ENCODE data around the gene CSTB. TPM values are rescaled to one million over a fixed set of nuclear protein-coding genes. Genes with fewer than 3 reads are reported as not detected.
"Not testable (repeated sequence)": the region's sequence is repeated elsewhere in the genome, so short reads cannot be mapped to it uniquely, and the experiment has no call there.

CSTB gene, protein sequence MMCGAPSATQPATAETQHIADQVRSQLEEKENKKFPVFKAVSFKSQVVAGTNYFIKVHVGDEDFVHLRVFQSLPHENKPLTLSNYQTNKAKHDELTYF
- 10 to 100 TPM; 40.5 to 64.9 (median 46.9) TPM for polyA plus RNA-seq (ENCODE audit: insufficient read length in 4 of 4)

DNA sequence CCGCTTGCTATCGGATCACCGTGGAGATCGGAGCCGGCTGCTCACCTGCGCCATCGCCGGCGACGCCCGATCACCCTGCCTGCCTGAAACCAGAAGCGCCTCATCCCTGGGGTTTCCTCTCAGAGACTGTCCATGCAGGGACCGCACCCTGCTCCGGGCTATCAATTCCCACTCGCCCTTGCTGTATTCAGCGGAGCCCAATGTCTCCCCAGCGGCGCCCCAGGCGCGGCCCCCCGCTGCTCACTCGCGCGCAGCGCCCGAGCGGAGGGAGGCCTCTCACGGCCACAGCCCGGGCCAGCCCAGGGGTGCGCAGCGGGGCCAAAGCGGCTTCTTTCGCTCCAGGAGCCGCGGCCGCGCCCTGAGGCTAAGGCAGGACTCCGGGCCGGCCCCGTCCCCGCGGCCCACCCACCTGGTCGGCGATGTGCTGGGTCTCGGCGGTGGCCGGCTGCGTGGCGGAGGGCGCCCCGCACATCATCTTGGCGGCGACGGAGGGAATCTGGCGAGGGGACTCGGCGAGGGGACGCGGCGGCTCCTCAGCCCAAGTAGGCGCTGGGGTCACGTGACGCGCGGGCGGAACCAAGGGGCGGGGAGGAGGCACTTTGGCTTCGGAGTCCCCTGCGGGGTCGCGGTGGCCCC lies at the start of gene CSTB:
TSS of gene CSTB (minus strand) at position 514 of the 636 bp plus-strand sequence. CDS start at position 475, 39 bp downstream.
- peak in 1 of 4 donors; percentile 53 for DNase-seq (ENCODE audit: low read depth in 4 of 4, low spot score in 2 of 4)

DNA sequence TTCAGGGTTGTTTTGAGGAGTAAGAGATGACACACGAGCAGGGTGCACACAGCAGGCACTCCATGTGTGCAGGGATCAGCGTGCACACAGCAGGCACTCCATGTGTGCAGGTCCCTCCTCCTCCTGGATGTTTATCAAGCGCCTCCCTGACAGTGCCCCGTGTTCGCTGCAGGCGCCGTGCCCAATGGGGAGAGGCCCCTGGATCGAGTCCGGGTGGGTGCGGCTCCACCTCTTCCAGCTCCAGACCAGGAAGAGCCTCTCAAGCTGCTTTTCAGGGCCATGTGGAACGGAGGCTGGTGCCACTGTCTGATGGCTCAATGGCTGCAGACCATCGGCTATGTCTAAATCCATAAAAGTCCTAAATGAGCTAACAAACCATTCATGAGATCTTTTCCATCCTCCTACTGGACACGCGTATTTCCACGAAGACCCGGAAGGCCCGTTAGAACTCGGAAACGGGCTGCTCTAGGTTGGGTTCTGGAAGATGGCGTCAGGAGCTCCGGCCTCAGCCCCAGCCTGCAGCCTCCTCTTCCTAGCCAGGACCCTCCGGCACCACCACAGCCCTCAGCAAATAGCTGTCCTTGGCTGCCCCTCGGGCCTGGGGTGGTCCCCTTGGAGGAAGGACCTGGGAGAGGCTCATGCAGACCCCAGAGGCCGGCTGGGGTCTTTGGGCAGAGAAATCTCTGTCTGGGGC lies 49.3 kb upstream of the CSTB start:
- no peak for DNase-seq (ENCODE audit: low read depth in 4 of 4, low spot score in 2 of 4)

DNA sequence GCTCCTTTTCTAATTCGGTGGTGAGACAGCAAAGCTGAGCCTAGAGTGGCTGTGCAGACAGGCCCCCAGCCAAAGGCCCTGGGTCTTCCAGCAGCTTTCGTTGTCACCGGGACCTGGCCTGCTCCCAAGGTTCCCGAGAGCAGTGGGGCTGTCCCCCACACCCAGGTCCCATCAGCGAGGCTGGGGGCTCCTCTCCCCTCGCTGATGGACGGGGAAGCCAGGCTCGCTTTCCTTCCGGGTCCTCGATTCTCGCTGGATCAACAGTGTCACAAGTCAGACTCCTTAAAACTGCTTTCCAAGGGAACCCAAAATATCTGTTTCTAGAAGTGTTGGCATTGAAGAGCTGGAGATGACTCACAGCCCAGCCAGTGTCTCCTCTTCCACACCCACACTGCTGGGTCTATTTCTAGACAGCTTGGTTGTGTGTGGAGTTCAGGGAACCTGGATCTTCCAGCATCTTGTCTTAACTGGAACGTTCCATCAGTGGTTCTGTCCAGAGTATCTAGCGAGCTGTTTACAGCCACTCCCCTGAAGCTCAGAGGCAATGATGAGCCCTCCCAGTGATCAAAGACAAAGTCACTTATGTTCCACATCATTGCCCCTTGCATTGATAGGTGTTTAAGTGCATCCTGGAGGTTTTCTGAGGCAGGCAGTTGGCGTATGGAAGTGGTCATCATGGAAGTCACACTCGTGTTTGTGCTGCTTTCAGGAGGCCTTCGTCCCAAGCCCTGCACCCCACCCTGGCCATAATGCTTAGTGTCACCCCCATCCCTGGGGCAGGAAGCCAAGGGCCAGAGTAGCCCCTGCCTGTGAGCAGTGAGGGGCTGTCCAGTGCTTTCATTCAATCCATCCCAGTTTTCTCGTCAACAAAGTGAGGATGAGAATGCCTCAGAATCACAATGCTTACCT lies 48.5 kb upstream of the CSTB start:
- no peak for DNase-seq (ENCODE audit: low read depth in 4 of 4, low spot score in 2 of 4)

DNA sequence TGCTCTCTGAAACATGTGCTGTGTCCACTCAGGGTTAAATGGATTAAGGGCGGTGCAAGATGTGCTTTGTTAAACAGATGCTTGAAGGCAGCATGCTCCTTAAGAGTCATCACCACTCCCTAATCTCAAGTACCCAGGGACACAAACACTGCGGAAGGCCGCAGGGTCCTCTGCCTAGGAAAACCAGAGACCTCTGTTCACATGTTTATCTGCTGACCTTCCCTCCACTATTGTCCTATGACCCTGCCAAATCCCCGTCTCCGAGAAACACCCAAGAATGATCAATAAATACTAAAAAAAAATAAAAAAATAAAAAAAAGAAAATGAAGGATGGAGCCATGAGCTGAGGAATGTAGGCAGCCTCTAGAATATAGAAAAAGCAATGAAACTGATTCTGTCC lies 46.6 kb upstream of the CSTB start:
- DNase-seq (ENCODE audit: low read depth in 4 of 4, low spot score in 2 of 4), result not testable (repeated sequence)

DNA sequence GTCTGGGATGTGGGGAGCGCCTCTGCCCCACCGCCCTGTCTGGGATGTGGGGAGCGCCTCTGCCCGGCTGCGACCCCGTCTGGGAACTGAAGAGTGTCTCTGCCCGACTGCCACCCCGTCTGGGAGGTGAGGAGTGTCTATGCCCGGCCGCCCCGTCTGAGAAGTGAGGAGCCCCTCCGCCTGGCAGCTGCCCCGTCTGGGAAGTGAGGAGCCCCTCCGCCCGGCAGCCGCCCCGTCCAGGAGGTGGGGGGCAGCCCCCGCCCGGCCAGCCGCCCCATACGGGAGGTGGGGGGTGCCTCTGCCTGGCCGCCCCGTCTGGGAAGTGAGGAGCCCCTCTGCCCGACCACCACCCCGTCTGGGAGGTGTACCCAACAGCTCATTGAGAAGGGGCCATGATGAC lies 46.1 kb upstream of the CSTB start:
- DNase-seq (ENCODE audit: low read depth in 4 of 4, low spot score in 2 of 4), result not testable (repeated sequence)

DNA sequence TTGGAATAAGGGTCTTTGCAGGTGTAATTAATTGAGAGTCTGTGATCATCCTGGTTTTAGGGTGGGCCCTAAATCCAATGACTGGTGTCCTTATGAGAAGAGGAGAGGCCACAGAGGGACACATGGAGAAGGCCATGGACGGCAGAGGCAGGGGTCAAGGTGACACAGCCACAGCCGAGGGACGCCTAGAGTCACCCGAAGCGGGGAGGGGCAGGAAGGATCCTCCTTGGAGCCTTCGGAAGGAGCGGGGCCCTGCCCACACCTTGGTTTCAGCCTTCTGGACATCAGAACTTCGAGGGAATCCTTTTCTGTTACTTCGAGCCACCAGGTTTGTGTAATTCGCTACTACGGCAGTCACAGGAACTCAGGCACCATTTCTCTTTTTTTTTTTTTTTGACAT lies 44.4 kb upstream of the CSTB start:
- no peak for DNase-seq (ENCODE audit: low read depth in 4 of 4, low spot score in 2 of 4)

DNA sequence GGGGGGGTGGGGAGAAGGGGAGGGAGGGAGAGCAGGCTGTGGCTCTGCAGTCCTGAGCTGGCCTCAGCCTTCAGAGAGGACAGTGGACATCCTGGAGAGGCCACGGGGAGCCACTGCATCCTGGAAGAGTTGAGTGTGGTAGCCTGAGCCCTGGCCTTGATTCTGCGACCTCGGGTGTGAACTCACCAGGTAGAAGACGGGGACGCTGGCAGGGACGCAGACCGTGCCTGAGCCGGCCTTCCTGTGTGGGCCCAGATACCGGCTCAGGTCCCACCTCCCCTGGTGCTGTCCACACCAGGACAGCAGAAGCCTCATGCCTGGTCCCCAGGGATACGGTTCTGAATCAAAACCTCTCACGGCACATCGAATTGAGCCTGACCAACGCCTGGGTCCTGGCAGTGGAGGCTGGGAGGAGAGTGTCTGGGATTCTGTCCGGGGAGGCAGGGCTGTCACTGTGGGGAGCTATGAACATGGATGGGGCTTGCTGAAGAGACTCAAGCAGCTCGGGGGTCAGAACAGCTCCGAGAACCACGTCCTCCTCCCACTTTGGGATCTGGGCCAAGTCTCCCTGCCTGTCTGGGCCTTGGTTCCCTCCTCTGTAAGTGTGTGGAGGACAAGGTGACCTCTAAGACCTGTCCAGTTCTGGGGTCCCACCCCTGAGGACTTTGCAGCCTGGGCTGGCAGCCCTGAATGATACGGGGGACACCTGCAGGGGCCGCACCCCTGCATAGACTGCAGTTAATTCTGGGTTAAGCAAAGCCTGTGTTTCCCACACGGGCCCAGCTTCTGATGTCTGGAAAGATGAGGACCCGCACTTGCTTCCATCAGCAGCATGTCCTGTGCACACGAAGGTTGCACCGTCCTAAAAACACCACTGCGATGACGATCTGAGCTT lies 43.6 kb upstream of the CSTB start:
- DNase-seq (ENCODE audit: low read depth in 4 of 4, low spot score in 2 of 4), result no peak

DNA sequence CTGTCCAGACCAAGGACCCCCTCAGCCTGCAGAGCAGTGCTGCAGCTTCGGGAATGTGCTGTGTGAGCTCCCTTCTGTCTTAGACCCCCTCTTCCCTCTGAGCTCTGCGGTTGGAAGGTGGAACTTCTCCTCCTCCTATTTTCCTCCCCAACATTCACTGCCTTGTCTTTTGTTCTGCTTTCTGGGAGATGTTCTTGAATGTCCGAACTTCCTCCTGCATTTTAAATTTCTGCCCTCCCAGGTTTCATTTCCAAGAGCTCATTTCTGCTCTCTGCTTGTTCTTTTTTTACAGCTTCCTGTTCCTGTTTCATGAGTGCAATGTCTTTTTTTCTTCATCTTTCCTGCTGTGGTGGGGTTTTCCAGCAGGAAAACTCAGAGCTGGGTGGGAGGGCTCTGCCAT lies 42.6 kb upstream of the CSTB start:
- no peak for DNase-seq (ENCODE audit: low read depth in 4 of 4, low spot score in 2 of 4)

DNA sequence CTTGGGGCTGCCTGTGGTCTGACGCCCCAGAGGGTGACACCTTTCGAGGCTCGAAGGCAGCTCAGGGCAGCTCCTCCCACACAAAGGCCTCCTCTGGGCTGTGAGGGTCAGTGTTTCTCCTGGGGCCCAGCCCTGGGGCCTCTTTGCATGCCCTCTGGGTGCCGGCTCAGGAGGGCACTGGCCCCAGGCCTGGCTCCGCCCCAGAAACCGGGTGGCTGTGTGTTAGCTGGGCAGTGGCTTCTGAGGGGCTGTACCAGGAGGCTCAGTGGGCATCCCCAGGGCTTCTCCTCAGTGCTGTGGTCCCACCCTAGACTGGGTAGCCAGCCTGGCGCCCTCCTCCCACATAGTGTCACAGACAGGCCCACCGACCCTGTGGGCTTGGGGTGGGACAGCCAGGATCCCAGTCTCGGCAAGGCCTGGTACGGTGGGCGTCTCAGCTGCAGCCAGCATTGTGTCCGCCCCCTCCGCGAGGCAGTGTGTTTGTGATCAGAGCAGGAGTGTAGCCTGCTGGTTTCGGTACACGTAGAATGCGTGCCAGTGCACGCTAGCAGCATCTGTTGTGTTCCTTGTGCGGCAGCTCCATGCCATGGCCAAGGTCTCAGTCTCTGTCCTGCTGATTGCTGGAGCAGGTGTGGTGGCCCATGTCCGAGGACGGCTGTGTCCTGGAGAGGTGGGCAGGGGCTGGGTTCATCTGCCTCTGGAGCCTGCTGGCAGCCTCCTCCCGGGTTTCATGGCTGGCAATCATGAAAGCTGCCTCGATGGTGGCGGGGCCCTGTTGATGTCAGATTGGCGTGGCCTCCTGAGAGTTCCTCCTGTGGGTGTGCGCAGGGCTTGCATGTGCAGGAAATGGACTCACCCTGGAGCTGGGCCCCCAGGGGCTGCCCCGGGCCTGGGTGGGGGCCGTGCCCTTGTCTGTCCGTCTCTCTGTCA lies 41.3 kb upstream of the CSTB start:
- DNase-seq (ENCODE audit: low read depth in 4 of 4, low spot score in 2 of 4), result no peak

DNA sequence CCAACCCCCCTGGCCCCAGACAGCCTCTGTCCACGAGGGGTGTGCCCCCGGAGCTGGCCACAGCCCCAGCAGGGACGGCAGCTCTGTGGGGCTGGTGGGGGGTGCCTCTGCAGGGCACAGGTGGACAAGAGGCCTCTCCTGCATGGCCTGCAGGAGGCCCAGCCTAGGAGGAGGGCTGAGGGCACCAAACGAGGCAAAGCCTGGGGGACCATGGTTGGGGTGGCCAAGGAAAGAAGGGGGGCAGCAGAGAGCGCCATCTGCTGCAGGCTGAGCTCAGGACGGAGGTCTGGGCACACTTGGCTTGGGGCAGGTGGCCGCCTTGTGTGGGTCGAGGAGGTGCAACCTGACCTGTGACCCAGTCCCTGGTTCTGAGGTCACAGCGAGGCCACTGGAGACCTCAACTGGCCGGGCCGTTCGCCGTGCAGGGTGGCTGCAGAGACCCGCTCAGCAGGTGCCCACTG lies 40.5 kb upstream of the CSTB start:
- DNase-seq (ENCODE audit: low read depth in 4 of 4, low spot score in 2 of 4), result no peak

DNA sequence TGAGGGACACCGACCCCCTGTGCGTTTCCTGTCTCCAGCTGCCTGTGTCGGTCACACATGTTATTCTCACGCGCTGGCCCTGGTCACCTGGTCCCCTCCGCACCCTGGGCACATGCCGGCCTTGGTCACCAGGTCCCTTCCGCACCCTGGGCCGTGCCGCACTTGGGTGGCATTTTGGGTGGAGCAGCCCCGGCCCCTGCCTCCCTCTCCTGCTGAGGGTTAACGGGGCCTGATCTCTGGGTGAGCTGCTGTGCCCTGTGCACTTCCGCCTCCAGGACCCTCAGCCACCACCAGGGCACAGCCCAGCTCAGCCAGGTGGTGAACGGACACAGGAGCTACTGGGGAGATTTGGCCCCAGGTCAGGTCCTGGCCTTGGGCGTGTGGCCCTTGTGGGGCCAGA lies 39.9 kb upstream of the CSTB start:
- no peak for DNase-seq (ENCODE audit: low read depth in 4 of 4, low spot score in 2 of 4)

DNA sequence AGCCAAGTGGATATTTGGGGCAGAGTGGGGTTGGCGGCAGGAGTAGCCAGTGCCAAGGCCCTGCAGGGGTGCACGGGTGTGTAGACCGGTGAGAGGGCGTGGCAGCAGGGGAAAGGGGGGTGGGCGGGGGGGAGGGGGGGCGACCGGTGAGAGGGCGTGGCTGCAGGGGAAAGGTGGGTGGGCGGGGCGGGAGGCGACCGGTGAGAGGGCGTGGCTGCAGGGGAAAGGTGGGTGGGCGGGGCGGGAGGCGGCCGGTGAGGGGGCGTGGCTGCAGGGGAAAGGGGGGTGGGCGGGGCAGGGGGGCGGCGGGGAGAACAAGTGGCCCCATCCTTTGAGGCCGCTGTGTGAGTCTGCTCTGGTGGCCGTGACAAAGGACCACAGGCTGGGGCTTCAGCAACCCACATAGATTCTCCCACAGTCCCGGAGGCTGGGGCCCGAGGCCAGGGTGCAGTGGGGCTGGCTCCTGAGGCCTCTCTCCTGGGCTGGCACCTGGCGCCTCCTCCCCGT lies 39.1 kb upstream of the CSTB start:
- no peak for DNase-seq (ENCODE audit: low read depth in 4 of 4, low spot score in 2 of 4)

DNA sequence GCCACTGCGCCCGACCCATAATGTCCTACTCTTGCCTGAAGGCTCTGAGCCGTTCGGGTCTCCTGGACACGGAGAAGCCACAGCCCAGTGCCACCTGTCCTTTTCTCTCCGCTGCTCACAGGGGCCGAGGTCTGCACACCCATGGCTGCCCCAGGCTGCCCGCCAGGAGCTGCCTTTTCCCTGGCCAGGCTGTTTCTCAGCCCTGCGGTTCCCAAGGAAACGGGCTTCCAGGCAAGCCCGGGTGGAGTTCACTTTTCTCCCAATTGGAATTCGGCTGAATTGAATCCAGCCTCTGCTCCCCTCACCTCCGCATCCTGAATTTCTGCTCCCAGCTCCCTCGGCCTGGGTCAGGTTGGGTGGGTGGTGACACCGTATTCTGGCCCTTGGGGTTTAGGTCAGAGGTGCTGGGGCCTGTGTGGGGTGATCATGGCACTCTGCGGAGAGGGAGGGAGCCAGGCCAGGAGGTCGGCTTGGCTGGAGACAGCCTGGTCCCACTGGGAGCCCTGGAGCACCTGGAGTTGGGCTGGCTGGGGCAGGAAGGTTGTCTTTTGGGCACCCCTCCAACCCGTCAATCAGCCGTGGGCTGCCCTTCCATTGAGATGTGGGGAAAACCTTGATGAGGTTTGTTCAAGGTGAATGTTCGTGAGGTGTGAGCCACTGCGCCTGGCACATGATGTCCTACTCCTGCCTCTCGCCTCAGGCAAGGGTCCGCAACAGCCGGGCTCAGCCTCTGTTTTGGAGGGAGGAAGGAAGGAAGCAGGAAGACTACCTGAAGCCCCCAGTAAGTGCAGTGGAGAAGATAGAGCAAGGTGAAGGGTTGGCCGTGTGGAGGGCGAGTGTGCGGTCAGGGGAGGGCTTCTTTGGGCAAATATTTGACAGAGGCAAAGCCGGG lies 38.4 kb upstream of the CSTB start:
- DNase-seq (ENCODE audit: low read depth in 4 of 4, low spot score in 2 of 4), result no peak

DNA sequence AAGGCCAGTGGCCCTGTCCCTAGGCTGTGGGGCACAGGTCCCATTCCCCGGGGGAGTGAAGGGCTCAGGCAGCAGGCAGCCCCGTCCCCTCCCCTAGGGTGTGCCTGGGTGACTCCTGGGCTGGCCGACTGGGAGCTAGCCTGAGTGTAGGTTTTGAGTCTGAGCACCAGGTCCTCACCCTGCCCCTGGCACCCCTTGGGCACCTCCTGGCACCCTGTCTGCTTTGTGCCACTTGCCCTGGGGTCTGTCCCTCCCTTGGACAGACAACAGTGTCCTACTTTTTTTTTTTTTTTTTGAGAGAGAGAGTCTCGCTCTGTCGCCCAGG lies 37.5 kb upstream of the CSTB start:
- DNase-seq (ENCODE audit: low read depth in 4 of 4, low spot score in 2 of 4), result no peak

DNA sequence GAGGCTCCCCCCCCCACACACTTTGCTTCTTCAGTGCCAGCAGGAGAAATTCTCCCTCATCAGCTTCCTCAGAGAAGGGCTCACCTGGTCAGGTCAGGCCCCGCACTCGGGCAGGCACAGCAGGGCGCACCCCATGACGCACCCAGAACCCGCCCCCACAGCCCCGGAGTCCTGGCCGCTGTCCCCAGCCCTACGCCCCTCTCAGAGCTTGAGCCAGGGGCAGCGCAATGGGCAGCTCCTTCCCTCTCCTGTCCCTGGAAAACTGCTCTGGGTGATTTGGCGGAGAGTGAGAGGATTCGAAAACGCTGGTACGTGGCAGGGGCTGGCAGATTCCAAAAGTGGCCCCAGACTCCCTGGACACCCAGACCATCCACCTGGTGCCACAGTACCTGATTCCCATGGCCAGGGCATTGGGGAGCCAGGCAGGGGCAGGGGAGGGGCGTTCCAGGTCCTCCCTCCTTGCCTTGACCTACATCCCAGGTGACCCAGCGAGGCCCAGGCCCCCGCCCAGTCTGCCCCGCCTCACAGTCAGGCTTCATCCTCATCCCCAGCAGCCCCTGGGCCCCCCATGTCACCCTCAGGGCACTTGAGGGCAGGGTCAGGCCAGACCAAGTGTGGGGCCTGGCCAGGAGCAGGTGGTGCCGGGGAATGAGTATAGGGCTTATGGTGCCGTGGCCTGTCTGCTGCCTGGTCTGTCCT lies 37.0 kb upstream of the CSTB start:
- no peak for DNase-seq (ENCODE audit: low read depth in 4 of 4, low spot score in 2 of 4)

DNA sequence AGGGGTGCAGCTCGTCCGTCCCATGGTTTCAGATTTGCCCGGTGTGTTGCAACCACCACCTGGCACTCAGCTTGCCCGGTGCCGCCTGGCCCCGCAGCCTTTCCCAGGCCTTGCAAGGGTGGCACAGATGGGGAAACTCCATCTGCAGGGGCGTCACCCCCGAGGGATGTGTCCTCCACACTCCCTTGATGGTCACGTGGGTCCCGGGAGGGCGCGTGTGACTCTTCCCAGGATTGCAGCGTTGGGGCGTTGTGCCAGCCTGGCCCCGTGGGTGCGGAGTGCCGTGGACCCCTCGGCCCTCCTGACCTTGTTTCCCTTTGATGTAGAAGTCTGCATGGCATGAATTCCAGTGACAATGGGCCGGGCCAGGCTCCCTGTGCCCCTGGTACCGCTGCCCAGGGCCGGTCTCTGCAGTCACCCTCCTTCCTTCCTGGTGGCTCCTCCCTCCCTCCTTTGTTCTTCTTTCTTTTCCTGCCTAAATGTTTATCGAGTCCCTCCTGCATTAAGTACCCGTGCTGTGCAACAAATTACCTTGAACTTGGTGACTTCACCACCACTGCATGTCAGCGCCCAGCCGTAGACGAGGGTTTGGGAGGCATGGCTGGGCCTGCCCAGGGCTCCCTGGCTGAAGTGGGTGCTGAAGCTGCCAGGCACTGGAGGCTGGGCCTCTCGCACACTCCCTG lies 36.2 kb upstream of the CSTB start:
- no peak for DNase-seq (ENCODE audit: low read depth in 4 of 4, low spot score in 2 of 4)

All from left renal cortex interstitium (tissue), 4 donors.